Epithelial cell of prostate (primary cell): ENCODE measurements around the gene DPY30.

Experiments used
- DNase-seq: peaks from one replicate; pipeline ENCODE4 v3.0.0-alpha.2; 2011; ENCODE audit warnings: low read depth, low spot score
- H3K27ac ChIP-seq: fragments of 450-650 bp; 2 replicates; pipeline ENCODE4 v1.5.1; 2017; ENCODE audit warnings: mild to moderate bottlenecking

Gene DPY30

GRCh38 chr2:31980674-31981356 is 58.8 kb downstream of the DPY30 start:
- DNase-seq = no peak
- no peak overlapping the region for H3K27ac ChIP-seq

GRCh38 chr2:31979956-31980355 is 59.6 kb downstream of the DPY30 start:
- H3K27ac ChIP-seq = no peak overlapping the region
- DNase-seq = no peak

- no peak overlapping the region for H3K27ac ChIP-seq
- DNase-seq = no peak
Observed at GRCh38 chr2:31979018-31979417, 60.6 kb downstream of the DPY30 start.

GRCh38 chr2:31978436-31978835 is 61.2 kb downstream of the DPY30 start:
- no peak for DNase-seq
- no peak overlapping the region for H3K27ac ChIP-seq
